GM13976 (cell line): ENCODE measurements around the gene NELL2.
"Not testable (repeated sequence)": the region's sequence is repeated elsewhere in the genome, so short reads cannot be mapped to it uniquely, and the experiment has no call there.

ENCODE experiments used
- DNase-seq: peaks from one replicate; pipeline ENCODE4 v3.0.0; 2012; ENCODE audit warnings: low spot score
- in situ Hi-C: fragments of 300-500 bp; cut with MboI; formaldehyde crosslinking; loops from one replicate; pipeline ENCODE4 v1.12.0; 2022; ENCODE audit warnings: low sequenced_read_pairs, mixed read lengths, inconsistent platforms; ENCODE audit not compliant: unreplicated experiment
- TF ChIP-seq, protein P1 (sequence below): IDR thresholded peaks from 2 replicates; pipeline ENCODE4 v1.5.1; 2012; ENCODE audit warnings: borderline replicate concordance, mild to moderate bottlenecking; ENCODE audit not compliant: insufficient read depth; ENCODE audit errors: extremely low read depth, missing control alignments, control extremely low read depth

NELL2 gene

DNA sequence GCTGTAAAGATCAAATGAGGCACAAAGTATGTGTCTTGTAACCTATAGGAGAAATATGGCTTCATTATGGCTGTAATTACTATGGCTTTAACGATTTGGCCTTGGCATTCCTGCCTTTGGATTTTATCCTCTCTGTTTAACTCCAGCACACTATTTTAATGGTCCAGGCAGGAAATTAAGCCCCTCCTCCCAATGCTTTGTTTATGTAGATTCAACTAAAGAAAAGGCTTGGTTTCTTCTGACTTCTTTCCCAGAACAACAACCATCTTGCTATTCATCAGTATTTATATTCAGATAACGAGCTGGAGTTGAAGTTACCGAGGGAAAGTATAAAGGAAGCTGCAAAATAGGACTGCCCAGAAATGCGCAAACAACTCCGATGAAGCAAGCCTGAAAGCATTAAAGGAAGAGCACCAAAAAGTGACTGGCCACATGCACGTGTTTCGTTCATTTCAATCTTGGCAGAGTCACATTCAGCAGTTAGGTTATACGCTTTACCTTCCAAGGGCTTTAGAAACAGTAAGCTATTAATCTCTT, 104.6 kb downstream of the NELL2 start:
- no peak for DNase-seq
- TF ChIP-seq, protein P1, sequence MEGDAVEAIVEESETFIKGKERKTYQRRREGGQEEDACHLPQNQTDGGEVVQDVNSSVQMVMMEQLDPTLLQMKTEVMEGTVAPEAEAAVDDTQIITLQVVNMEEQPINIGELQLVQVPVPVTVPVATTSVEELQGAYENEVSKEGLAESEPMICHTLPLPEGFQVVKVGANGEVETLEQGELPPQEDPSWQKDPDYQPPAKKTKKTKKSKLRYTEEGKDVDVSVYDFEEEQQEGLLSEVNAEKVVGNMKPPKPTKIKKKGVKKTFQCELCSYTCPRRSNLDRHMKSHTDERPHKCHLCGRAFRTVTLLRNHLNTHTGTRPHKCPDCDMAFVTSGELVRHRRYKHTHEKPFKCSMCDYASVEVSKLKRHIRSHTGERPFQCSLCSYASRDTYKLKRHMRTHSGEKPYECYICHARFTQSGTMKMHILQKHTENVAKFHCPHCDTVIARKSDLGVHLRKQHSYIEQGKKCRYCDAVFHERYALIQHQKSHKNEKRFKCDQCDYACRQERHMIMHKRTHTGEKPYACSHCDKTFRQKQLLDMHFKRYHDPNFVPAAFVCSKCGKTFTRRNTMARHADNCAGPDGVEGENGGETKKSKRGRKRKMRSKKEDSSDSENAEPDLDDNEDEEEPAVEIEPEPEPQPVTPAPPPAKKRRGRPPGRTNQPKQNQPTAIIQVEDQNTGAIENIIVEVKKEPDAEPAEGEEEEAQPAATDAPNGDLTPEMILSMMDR, result no peak
- in situ Hi-C loops, result no loop called here

DNA sequence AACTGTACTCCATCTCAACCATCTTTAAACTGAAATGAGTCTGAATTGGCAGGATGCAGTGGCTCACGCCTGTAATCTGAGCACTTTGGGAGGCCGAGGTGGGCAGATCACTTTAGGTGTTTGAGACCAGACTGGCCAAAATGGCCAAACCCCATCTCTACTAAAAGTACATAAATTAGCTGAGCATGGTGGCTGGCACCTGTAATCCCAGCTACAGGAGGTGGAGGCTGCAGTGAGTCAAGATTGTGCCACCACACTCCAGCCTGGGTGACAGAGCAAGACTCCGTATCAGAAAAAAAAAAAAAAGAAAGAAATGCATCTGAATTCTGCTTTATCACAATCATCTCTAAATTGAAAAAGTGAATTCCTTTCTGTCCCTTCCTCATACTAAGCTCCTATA, 110.3 kb downstream of the NELL2 start:
- in situ Hi-C loops, result no loop called here
- TF ChIP-seq, protein P1, result no peak
- no peak for DNase-seq

DNA sequence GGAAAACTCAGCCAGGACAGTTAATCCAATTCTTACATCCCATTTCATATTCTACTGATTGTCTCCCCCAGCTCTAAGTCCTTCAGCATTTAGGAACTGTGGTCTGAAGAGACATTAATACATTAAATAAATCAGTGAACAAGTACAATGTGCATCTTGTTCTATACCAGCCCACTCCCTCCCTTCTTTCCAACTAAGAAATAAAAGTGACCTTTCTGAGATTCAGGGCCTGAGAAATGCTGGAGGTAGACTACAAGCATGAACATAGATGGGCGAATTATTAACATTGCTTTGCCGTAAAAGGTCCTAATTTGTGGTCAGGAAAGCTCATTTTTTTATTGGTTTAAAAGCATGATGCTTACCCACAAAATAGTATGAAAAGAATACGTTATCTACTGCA, 113.1 kb downstream of the NELL2 start:
- DNase-seq, result no peak
- TF ChIP-seq, protein P1, result no peak
- in situ Hi-C loops, result no loop called here

DNA sequence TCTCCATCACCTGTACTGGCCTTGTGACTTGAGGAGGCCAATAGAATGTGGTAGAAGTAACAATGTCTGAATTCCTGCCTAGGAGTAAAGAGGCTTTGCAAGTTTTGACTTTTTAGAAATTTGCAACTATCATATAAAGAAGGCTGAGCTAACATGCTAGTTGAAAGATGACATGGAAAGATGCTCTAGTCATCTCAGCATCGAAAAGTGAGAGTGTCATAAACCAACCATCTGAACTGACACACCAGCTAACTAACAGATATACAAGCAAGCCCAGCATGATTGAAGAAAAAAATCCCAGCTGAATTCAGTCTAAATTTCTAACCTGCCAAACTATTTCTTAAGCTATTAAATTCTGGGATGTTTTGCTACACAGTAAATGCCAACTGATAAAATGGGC, 116.8 kb downstream of the NELL2 start:
- no peak for DNase-seq
- in situ Hi-C loops, result no loop called here
- TF ChIP-seq, protein P1, result no peak

DNA sequence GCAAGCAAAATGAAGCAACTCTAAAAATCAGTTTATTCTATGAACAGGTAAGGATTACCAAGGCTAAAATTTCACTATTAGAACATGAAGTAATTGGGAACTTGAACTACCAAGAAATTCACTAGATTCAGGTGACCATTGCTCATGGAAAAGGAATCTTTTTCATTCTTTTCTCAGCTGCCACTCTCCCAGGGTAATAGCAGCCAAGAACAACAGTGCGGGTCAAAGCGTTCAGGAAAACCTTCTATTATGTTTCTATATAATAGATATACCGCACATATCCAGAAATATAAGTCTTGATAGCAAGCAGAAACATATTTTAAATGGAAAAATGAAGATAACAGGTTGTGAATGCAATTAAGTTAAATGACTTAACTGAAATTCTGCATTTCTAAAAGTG, 125.6 kb downstream of the NELL2 start:
- in situ Hi-C loops, result no loop called here
- TF ChIP-seq, protein P1, result no peak
- no peak for DNase-seq

DNA sequence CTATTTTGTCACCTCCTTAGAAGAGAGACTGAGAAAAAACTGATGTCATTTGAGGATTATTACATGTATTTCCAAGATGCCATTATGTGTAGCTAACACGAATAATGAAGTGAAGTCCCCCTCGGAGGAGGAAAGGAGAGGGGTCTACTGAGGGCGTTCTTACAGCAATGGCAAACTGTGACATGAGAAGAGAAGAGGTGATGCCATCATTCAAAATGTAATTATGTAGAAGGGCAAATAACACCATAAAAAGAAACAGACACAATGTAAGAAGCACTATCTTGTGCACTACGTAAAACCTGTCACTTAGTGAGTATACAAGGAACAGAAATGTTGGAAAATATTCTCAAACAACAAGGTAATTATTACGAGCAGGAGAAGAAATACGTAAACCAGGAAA, 126.5 kb downstream of the NELL2 start:
- TF ChIP-seq, protein P1, result no peak
- in situ Hi-C loops, result no loop called here
- no peak for DNase-seq

DNA sequence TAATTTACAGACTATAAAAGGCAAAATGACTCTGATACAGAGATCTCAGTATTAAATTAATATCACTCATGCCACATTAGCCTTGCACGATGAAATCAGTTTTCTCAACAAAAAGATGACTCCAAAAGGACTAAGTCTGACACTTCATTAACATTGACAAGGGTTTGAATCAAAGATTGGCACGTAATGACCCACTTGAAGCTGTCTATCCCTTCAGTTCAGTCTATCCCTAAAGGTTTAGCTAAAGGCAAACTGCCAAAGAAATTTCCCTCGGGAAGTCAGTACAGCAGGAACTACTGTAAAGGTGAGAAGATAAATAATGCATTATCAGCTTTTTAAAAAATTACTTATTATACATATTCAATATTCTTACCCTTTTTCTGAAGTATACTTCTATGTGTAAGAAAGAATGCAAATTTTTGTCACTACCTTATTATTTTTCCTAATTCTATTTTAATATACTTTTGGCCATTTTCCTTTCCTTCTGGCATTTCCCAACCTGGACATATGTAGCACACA, 127.1 kb downstream of the NELL2 start:
- in situ Hi-C loops, result no loop called here
- TF ChIP-seq, protein P1, result no peak
- DNase-seq, result no peak

DNA sequence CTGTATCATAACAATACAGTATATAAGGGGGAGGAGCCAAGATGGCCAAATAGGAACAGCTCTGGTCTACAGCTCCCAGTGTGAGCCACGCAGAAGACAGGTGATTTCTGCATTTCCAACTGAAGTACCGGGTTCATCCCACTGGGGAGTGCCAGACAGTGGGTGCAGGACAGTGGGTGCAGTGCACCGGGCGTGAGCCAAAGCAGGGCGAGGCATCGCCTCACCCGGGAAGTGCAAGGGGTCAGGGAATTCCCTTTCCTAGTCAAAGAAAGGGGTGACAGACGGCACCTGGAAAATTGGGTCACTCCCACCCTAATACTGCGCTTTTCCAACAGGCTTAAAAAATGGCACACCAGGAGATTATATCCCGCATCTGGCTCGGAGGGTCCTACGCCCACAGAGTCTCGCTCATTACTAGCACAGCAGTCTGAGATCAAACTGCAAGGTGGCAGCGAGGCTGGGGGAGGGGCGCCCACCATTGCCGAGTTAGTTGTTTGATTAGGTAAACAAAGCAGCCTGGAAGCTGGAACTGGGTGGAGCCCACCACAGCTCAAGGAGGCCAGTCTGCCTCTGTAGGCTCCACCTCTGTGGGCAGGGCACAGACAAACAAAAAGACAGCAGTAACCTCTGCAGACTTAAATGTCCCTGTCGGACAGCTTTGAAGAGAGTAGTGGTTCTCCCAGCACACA, 134.7 kb downstream of the NELL2 start:
- in situ Hi-C loops, DNase-seq: not testable (repeated sequence)
